ENCODE data around the gene ZNF420. TPM values are rescaled to one million over a fixed set of nuclear protein-coding genes. Genes with fewer than 3 reads are reported as not detected.
"Not testable (repeated sequence)": the region's sequence is repeated elsewhere in the genome, so short reads cannot be mapped to it uniquely, and the experiment has no call there.

ZNF420 gene
- polyA plus RNA-seq (2012; ENCODE audit: insufficient read depth, insufficient read length, low read depth): 20.9 TPM

DNA sequence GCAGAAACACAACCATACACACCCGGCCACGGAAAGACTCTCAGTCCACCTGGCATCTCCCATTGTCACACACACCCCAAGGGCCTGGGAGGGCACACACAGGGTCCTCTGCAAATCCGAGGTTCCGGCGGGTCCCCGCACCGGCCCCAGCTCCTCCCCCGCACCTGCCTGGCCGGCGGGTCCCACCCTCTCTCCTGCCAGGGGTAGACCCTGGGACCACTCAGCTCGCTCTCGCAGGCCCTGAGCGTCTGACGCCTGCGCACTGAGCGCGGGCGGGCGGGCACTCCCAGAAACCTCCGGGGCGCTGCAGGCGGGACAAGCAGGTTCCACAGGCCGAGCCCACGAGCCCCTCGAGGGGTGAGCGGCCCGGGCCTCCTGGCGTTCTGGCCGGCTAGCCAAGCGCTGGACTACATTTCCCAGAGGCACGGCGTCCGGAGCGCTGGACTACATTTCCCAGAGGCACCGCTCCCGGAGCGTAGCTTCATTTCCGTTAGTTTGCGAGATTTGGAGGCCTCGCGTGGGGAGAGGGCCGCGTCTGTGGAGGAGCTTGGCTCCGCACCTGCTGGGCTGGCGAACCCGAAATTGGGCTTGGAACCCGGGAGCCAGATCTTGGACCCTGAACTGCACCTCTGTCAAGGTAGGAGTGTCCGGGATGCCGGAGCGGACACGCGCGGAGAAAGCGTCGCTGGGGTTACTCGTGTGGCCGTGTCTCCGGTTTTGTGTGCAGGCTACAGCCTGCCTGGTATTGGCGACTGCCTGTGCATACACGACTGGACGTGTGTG lies at the start of gene ZNF420:
Gene ZNF420, plus strand, starts transcription at position 500 of the 783 bp plus-strand sequence. CDS start 10,686 bp downstream, outside the sequence.
- TF ChIP-seq, protein P1, sequence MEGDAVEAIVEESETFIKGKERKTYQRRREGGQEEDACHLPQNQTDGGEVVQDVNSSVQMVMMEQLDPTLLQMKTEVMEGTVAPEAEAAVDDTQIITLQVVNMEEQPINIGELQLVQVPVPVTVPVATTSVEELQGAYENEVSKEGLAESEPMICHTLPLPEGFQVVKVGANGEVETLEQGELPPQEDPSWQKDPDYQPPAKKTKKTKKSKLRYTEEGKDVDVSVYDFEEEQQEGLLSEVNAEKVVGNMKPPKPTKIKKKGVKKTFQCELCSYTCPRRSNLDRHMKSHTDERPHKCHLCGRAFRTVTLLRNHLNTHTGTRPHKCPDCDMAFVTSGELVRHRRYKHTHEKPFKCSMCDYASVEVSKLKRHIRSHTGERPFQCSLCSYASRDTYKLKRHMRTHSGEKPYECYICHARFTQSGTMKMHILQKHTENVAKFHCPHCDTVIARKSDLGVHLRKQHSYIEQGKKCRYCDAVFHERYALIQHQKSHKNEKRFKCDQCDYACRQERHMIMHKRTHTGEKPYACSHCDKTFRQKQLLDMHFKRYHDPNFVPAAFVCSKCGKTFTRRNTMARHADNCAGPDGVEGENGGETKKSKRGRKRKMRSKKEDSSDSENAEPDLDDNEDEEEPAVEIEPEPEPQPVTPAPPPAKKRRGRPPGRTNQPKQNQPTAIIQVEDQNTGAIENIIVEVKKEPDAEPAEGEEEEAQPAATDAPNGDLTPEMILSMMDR (IDR thresholded peaks at IDR 0.05; ENCODE audit: low read depth, low read length): no peak
- DNase-seq: peak; percentile 95
- Histone ChIP-seq H3K36me3 (no peaks in the 10 kb centered on the region), H3K27me3 (no peaks in the 10 kb centered on the region), H3K9me3 (no peaks in the 10 kb centered on the region; the same call in 1 of the 2 replicates), H3K4me1 (no peaks in the 10 kb centered on the region), H3K4me3 (ENCODE audit: low read depth, low read length) (peak within 1 kb of the TSS; percentile 92)

DNA sequence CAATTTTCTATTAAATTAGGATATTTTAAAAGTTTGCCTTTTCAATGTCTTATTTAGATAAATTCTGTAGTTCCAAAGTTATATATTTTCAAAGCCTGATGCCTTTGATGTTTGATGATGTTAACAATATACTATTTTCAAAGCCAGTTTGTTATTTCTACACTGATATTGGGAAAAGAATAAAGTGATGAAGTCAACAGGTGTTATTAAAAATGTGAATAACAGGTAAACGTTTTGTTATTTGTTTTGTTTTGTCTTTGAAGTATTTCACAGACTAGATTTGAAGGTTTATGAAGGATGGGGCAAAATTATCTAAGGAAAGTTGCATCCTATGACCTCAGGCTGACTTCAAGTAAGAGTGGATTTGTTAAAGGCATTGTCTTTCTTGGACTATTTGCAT lies 33.1 kb upstream of the ZNF420 start:
- H3K4me1 ChIP-seq: no peaks in the 10 kb centered on the region
- no peaks in the 10 kb centered on the region for H3K9me3 ChIP-seq
- no peak for DNase-seq
- H3K36me3 ChIP-seq: no peaks in the 10 kb centered on the region
- H3K4me3 ChIP-seq (ENCODE audit: low read depth, low read length): no peak overlapping the region
- TF ChIP-seq, protein P1 (IDR thresholded peaks at IDR 0.05; ENCODE audit: low read depth, low read length): no peak
- no peaks in the 10 kb centered on the region for H3K27me3 ChIP-seq

DNA sequence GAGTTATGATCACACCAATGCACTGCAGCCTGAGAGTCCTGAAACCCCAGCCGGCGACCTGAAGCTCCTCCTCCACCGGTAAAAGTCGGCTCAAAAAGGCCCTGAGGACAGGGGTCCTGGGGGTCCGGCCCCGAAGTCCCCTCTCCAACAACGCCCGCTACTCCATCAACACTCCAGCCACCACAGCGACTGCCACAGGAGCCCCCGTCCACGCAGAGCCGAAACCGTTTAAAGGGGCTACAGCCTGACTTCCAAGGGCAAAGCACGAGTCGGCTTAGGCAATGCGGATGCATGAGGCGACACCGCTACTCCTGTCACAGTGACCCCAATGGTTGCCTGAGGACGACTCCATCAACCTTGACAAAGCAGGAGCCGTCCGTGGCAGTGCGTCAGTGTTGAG lies 22.9 kb upstream of the ZNF420 start:
- H3K36me3 ChIP-seq: no peaks in the 10 kb centered on the region
- TF ChIP-seq, protein P1 (IDR thresholded peaks at IDR 0.05; ENCODE audit: low read depth, low read length): no peak
- no peak for DNase-seq
- no peaks in the 10 kb centered on the region; the same call in 1 of the 2 replicates for H3K9me3 ChIP-seq
- no peaks in the 10 kb centered on the region for H3K4me1 ChIP-seq
- H3K4me3 ChIP-seq (ENCODE audit: low read depth, low read length): no peak overlapping the region
- no peaks in the 10 kb centered on the region for H3K27me3 ChIP-seq

DNA sequence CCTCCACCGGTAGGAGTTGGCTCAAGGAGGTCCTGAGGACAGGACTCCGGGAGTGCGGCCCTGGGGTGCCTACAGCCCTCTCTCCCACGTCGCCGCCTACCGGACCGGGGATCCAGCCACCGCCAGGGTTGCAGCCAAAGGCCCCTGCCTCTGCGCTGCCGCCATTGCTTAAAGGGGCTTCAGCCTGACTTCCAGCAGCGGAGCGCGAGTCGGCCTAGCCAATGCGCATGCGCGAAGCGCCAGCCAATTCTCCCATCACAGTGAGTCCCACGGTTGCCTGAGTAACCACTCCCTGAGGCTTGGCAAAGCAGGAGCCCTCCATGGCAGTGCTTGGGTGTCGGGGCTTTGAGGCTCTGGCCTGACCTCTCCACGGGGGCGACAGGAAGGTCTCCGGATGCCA lies 21.5 kb upstream of the ZNF420 start:
- H3K27me3 ChIP-seq: no peaks in the 10 kb centered on the region
- TF ChIP-seq, protein P1 (IDR thresholded peaks at IDR 0.05; ENCODE audit: low read depth, low read length): no peak
- no peaks in the 10 kb centered on the region; the same call in 1 of the 2 replicates for H3K9me3 ChIP-seq
- H3K4me1 ChIP-seq: no peaks in the 10 kb centered on the region
- DNase-seq: no peak
- no peak overlapping the region for H3K4me3 ChIP-seq (ENCODE audit: low read depth, low read length)
- H3K36me3 ChIP-seq: no peaks in the 10 kb centered on the region

DNA sequence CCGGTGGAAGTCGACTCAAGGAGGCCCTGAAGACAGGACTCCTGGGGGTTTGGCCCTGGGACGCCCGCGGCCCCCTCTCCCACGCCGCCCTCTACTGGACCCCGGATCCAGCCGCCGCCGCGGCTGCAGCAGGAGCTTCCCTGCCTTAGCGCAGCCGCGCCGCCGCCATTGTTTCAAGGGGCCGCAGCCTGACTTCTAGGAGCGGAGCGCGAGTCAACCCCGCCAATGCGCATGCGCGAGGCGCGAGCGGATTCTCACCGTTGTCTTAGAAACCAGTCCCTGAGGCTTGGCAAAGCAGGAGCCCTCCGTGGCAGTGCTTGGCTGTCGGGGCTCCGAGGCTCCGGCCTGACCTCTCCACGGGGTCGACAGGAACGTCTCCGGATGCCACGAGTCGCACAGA lies 19.1 kb upstream of the ZNF420 start:
- no peaks in the 10 kb centered on the region for H3K4me1 ChIP-seq
- no peak for DNase-seq
- no peaks in the 10 kb centered on the region; the same call in 1 of the 2 replicates for H3K9me3 ChIP-seq
- no peak overlapping the region for H3K4me3 ChIP-seq (ENCODE audit: low read depth, low read length)
- H3K27me3 ChIP-seq: no peaks in the 10 kb centered on the region
- TF ChIP-seq, protein P1 (IDR thresholded peaks at IDR 0.05; ENCODE audit: low read depth, low read length): no peak
- H3K36me3 ChIP-seq: no peaks in the 10 kb centered on the region

DNA sequence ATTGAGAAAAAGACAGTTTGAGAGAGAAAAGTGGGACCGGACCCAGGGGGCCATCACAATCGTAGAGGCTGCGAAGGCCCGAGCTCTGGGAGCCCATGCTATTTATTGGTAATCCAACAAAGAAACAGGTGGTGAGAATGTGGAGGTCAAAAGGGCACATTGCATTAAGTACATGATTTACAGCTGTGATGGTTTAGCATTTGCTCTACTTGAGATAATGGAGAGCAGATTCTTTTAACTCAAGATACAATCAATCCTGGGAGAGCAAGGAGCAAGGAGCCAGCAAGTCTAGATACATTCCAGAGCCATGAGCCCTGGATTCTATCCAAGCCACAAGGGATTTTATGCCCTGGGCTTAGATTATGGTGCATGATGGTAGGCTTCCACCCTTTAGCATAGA lies 13.3 kb upstream of the ZNF420 start:
- H3K27me3 ChIP-seq; H3K36me3 ChIP-seq; H3K9me3 ChIP-seq; DNase-seq; H3K4me3 ChIP-seq (ENCODE audit: low read depth, low read length); H3K4me1 ChIP-seq: not testable (repeated sequence)
